Kidney epithelial cell (primary cell): ENCODE measurements around the gene GFOD1. TPM values are rescaled to one million over a fixed set of nuclear protein-coding genes. Genes with fewer than 3 reads are reported as not detected.
A peak's percentile ranks its signal among the peaks of the same experiment; 100 is the strongest.

ENCODE experiments used
- DNase-seq: peaks from one replicate; pipeline ENCODE4 v3.0.0-alpha.2; 2010; ENCODE audit warnings: low read depth
- H3K27me3 ChIP-seq: 2 replicates; pipeline ENCODE4 v1.6.0; 2011; ENCODE audit warnings: low read length; ENCODE audit not compliant: control insufficient read depth, insufficient read depth
- H3K36me3 ChIP-seq: 2 replicates; pipeline ENCODE4 v1.5.1; 2011; ENCODE audit warnings: low read length; ENCODE audit not compliant: control insufficient read depth, insufficient read depth
- H3K4me3 ChIP-seq: 2 replicates; pipeline ENCODE4 v1.5.1; 2011; ENCODE audit warnings: low read depth, mild to moderate bottlenecking, control low read depth, low read length
- CTCF ChIP-seq: IDR thresholded peaks from 2 replicates; pipeline ENCODE4 v1.5.1; 2011; ENCODE audit warnings: mild to moderate bottlenecking, moderate library complexity, low read length, control low read depth, inconsistent platforms; ENCODE audit not compliant: insufficient read depth, poor library complexity, severe bottlenecking
- total RNA-seq: library from RNA; depleted of rRNA; stranded (reverse); fragments of >200 nt; gene quantifications from 2 replicates; pipeline ENCODE4 v1.2.3, GENCODE V29; 2015

Gene GFOD1
- total RNA-seq, 1 donor from 2014 or later = 0.75 TPM

GRCh38 chr6:13412639-13413465 is 74.5 kb downstream of the GFOD1 start:
- Histone ChIP-seq H3K27me3 (no peaks in the 10 kb centered on the region), H3K4me3 (no peak overlapping the region), H3K36me3 (no peaks in the 10 kb centered on the region)
- no peak for DNase-seq
- no peak for TF ChIP-seq CTCF

GRCh38 chr6:13412211-13412610 is 75.2 kb downstream of the GFOD1 start:
- no peak for DNase-seq
- TF ChIP-seq CTCF = no peak
- no peak overlapping the region for H3K4me3 ChIP-seq

GRCh38 chr6:13411484-13411883 is 75.9 kb downstream of the GFOD1 start:
- no peaks in the 10 kb centered on the region for H3K27me3 ChIP-seq
- TF ChIP-seq CTCF = no peak
- no peak for DNase-seq
- H3K36me3 ChIP-seq = no peaks in the 10 kb centered on the region
- H3K4me3 ChIP-seq = no peak overlapping the region

More at GRCh38 chr6:13412211-13412610, 75.2 kb downstream of the GFOD1 start:
- Histone ChIP-seq H3K36me3 (no peaks in the 10 kb centered on the region), H3K27me3 (no peaks in the 10 kb centered on the region)

GRCh38 chr6:13409991-13410390 is 77.4 kb downstream of the GFOD1 start:
- TF ChIP-seq CTCF = no peak
- Histone ChIP-seq H3K36me3 (no peaks in the 10 kb centered on the region), H3K4me3 (no peak overlapping the region), H3K27me3 (no peaks in the 10 kb centered on the region)
- DNase-seq = no peak

GRCh38 chr6:13407709-13408695 is 79.4 kb downstream of the GFOD1 start:
- peak; percentile 69 for DNase-seq
- Histone ChIP-seq H3K27me3 (no peaks in the 10 kb centered on the region), H3K4me3 (no peak overlapping the region), H3K36me3 (no peaks in the 10 kb centered on the region)
- TF ChIP-seq CTCF = no peak
